Uterus (tissue), 2 donors: Measurements from ENCODE around the gene IL1RAPL2.

Source experiments
- POLR2A ChIP-seq, 2 donors: fragments of 450-650 bp; IDR thresholded peaks; one replicate each; pipeline ENCODE4 v1.6.1; 2016; ENCODE audit warnings: antibody characterized with exemption in 2 of 2, mild to moderate bottlenecking in 1 of 2, moderate library complexity in 1 of 2
- TF ChIP-seq, protein P1 (sequence below), 4 experiments: fragments of 200-600 bp in 2 of 4; fragments of 450-650 bp in 2 of 4; sonication (generic) in 2 of 4; IDR thresholded peaks; one replicate each; pipeline ENCODE4 v1.5.1; 2016 to 2019; ENCODE audit warnings: antibody characterized with exemption in 4 of 4, mild to moderate bottlenecking in 2 of 4, moderate library complexity in 1 of 4

DNA sequence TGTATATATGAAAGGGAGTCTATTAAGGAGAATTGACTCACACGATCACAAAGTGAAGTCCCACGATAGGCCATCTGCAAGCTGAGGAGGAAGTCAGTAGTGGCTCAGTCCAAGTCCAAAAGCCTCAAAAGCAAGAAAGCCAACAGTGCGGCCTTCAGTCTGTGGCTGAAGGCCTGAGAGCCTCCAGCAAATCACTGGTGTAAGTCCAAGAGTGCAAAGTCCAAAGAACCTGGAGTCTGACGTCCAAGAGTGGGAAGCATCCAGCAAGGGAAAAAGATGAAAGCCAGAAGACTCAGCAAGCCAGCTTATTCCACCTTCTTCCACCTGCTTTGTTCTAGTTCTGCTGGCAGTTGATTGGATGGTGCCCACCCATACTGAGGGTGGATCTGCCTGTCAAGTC lies 104.1 kb downstream of the IL1RAPL2 start:
- TF ChIP-seq, protein P1, sequence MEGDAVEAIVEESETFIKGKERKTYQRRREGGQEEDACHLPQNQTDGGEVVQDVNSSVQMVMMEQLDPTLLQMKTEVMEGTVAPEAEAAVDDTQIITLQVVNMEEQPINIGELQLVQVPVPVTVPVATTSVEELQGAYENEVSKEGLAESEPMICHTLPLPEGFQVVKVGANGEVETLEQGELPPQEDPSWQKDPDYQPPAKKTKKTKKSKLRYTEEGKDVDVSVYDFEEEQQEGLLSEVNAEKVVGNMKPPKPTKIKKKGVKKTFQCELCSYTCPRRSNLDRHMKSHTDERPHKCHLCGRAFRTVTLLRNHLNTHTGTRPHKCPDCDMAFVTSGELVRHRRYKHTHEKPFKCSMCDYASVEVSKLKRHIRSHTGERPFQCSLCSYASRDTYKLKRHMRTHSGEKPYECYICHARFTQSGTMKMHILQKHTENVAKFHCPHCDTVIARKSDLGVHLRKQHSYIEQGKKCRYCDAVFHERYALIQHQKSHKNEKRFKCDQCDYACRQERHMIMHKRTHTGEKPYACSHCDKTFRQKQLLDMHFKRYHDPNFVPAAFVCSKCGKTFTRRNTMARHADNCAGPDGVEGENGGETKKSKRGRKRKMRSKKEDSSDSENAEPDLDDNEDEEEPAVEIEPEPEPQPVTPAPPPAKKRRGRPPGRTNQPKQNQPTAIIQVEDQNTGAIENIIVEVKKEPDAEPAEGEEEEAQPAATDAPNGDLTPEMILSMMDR (IDR thresholded peaks at IDR 0.05), result no peak
- TF ChIP-seq POLR2A (IDR thresholded peaks at IDR 0.05), result no peak
